ENCODE measurements around the gene MEGF6. TPM values are rescaled to one million over a fixed set of nuclear protein-coding genes. Genes with fewer than 3 reads are reported as not detected.

Gene MEGF6
- total RNA-seq, 4 donors from 2014 or later: 66.7 to 120 (median 74.5) TPM

GRCh38 chr1:3469104-3469848 is 142.0 kb downstream of the MEGF6 start:
- no peaks in the 10 kb centered on the region for H3K9me3 ChIP-seq
- H3K27ac ChIP-seq: no peak overlapping the region
- no peak overlapping the region for H3K4me3 ChIP-seq
- 89% methylated on average over 12 of the region's 31 CpGs for WGBS
- no peak for DNase-seq (ENCODE audit: low spot score in 2 of 2)
- no peaks in the 10 kb centered on the region for H3K27me3 ChIP-seq
- no peaks in the 10 kb centered on the region for H3K36me3 ChIP-seq
- H3K4me1 ChIP-seq: peaks cover 69% of the 10 kb centered on the region
- TF ChIP-seq EP300 (IDR thresholded peaks at IDR 0.05) (no peak), POLR2A (IDR thresholded peaks at IDR 0.05) (no peak), POLR2AphosphoS5 (IDR thresholded peaks at IDR 0.05) (no peak), CTCF (IDR thresholded peaks at IDR 0.05) (no peak)

GRCh38 chr1:3468236-3469103 is 142.8 kb downstream of the MEGF6 start:
- Histone ChIP-seq H3K4me3 (no peak overlapping the region), H3K27me3 (no peaks in the 10 kb centered on the region), H3K27ac (no peak overlapping the region), H3K9me3 (no peaks in the 10 kb centered on the region), H3K4me1 (peaks cover 68% of the 10 kb centered on the region), H3K36me3 (no peaks in the 10 kb centered on the region)
- TF ChIP-seq EP300 (IDR thresholded peaks at IDR 0.05) (no peak), POLR2A (IDR thresholded peaks at IDR 0.05) (no peak), CTCF (IDR thresholded peaks at IDR 0.05) (no peak), POLR2AphosphoS5 (IDR thresholded peaks at IDR 0.05) (no peak)
- 58% methylated on average over 16 of the region's 34 CpGs for WGBS
- no peak for DNase-seq (ENCODE audit: low spot score in 2 of 2)

- Histone ChIP-seq H3K27me3 (no peaks in the 10 kb centered on the region), H3K4me1 (peaks cover 62% of the 10 kb centered on the region), H3K4me3 (no peak overlapping the region), H3K9me3 (no peaks in the 10 kb centered on the region), H3K36me3 (no peaks in the 10 kb centered on the region), H3K27ac (no peak overlapping the region)
- no peak for DNase-seq (ENCODE audit: low spot score in 2 of 2)
- TF ChIP-seq EP300 (IDR thresholded peaks at IDR 0.05): no peak
- TF ChIP-seq POLR2A (IDR thresholded peaks at IDR 0.05): no peak
- no peak for TF ChIP-seq POLR2AphosphoS5 (IDR thresholded peaks at IDR 0.05)
- TF ChIP-seq CTCF (IDR thresholded peaks at IDR 0.05): no peak
- WGBS: 45% methylated on average over 10 of the region's 35 CpGs
These were observed 143.9 kb downstream of the MEGF6 start for GRCh38 chr1:3467096-3468036.

- no peak overlapping the region for H3K27ac ChIP-seq
- H3K27me3 ChIP-seq: no peaks in the 10 kb centered on the region
- H3K4me1 ChIP-seq: peaks cover 53% of the 10 kb centered on the region
- no peak overlapping the region for H3K4me3 ChIP-seq
- WGBS: 54% methylated on average over 5 of the region's 16 CpGs
- H3K9me3 ChIP-seq: no peaks in the 10 kb centered on the region
- DNase-seq (ENCODE audit: low spot score in 2 of 2): no peak
- TF ChIP-seq POLR2A (IDR thresholded peaks at IDR 0.05) (no peak), EP300 (IDR thresholded peaks at IDR 0.05) (no peak), CTCF (IDR thresholded peaks at IDR 0.05) (no peak), POLR2AphosphoS5 (IDR thresholded peaks at IDR 0.05) (no peak)
- H3K36me3 ChIP-seq: no peaks in the 10 kb centered on the region
These were observed 144.8 kb downstream of the MEGF6 start for GRCh38 chr1:3466366-3467075.

Data from suprapubic skin (tissue), 4 donors.